22Rv1 (cell line): ENCODE data around the gene TBC1D22B.

ENCODE experiments used
- H3K27ac ChIP-seq: fragments of 450-650 bp; 2 replicates; pipeline ENCODE4 v1.5.1; 2017
- CTCF ChIP-seq: fragments of 450-650 bp; IDR thresholded peaks from 2 replicates; pipeline ENCODE4 v1.5.1; 2017; ENCODE audit warnings: mild to moderate bottlenecking
- ZFX ChIP-seq: fragments of 450-650 bp; IDR thresholded peaks from 2 replicates; pipeline ENCODE4 v1.6.1; 2017; ENCODE audit warnings: antibody characterized with exemption, borderline replicate concordance

The TBC1D22B gene

GRCh38 chr6:37244430-37245310, 12.9 kb upstream of the TBC1D22B start:
- no peak for TF ChIP-seq CTCF
- no peak for TF ChIP-seq ZFX
- no peak overlapping the region for H3K27ac ChIP-seq

- no peak overlapping the region for H3K27ac ChIP-seq
- no peak for TF ChIP-seq ZFX
- no peak for TF ChIP-seq CTCF
Observed at GRCh38 chr6:37251211-37251780, 6.3 kb upstream of the TBC1D22B start.

GRCh38 chr6:37253486-37254007, 4.0 kb upstream of the TBC1D22B start:
- TF ChIP-seq ZFX, result no peak

GRCh38 chr6:37254881-37255280, 2.7 kb upstream of the TBC1D22B start:
- TF ChIP-seq ZFX, result no peak
- no peak for TF ChIP-seq CTCF

More at GRCh38 chr6:37253486-37254007, 4.0 kb upstream of the TBC1D22B start:
- H3K27ac ChIP-seq, result no peak overlapping the region

GRCh38 chr6:37256692-37257319, 766 bp upstream of the TBC1D22B start:
- H3K27ac ChIP-seq, result no peak overlapping the region
- TF ChIP-seq ZFX (no peak), CTCF (no peak)

More at GRCh38 chr6:37254881-37255280, 2.7 kb upstream of the TBC1D22B start:
- H3K27ac ChIP-seq, result no peak overlapping the region

- H3K27ac ChIP-seq, result no peak overlapping the region
- no peak for TF ChIP-seq ZFX
- no peak for TF ChIP-seq CTCF
Observed at GRCh38 chr6:37257320-37257633, 295 bp upstream of the TBC1D22B start.

- no peak for TF ChIP-seq CTCF
- TF ChIP-seq ZFX, result no peak
Observed at GRCh38 chr6:37258405-37259105, 983 bp downstream of the TBC1D22B start.

More at GRCh38 chr6:37258405-37259105, 983 bp downstream of the TBC1D22B start:
- no peak overlapping the region for H3K27ac ChIP-seq
